GM12865 (cell line): ENCODE results near the gene TIPARP.

ENCODE experiments used
- DNase-seq: peaks from one replicate; pipeline ENCODE4 v3.0.0; 2010; ENCODE audit warnings: low read depth
- H3K4me3 ChIP-seq: 2 replicates; pipeline ENCODE4 v1.5.1; 2011; ENCODE audit warnings: mild to moderate bottlenecking, low read depth, low read length, control low read depth
- CTCF ChIP-seq: IDR thresholded peaks from 2 replicates; pipeline ENCODE4 v1.5.1; 2011; ENCODE audit warnings: low read length, control low read depth, low read depth, inconsistent platforms; ENCODE audit not compliant: insufficient read depth; ENCODE audit errors: missing control alignments

The TIPARP gene

GRCh38 chr3:156630773-156631093, 43.7 kb upstream of the TIPARP start:
- no peak overlapping the region for H3K4me3 ChIP-seq
- no peak for TF ChIP-seq CTCF
- no peak for DNase-seq

GRCh38 chr3:156631323-156631722, 43.1 kb upstream of the TIPARP start:
- H3K4me3 ChIP-seq: no peak overlapping the region
- no peak for TF ChIP-seq CTCF
- DNase-seq: no peak

- no peak for TF ChIP-seq CTCF
- H3K4me3 ChIP-seq: no peak overlapping the region
- no peak for DNase-seq
Observed at GRCh38 chr3:156632601-156633000, 41.8 kb upstream of the TIPARP start.

GRCh38 chr3:156633335-156633734, 41.1 kb upstream of the TIPARP start:
- H3K4me3 ChIP-seq: no peak overlapping the region
- DNase-seq: no peak
- no peak for TF ChIP-seq CTCF

- DNase-seq: no peak
- no peak overlapping the region for H3K4me3 ChIP-seq
- no peak for TF ChIP-seq CTCF
Observed at GRCh38 chr3:156635034-156635433, 39.4 kb upstream of the TIPARP start.

- DNase-seq: no peak
- no peak overlapping the region for H3K4me3 ChIP-seq
- no peak for TF ChIP-seq CTCF
Observed at GRCh38 chr3:156635973-156636372, 38.4 kb upstream of the TIPARP start.

- DNase-seq: no peak
- no peak for TF ChIP-seq CTCF
- no peak overlapping the region for H3K4me3 ChIP-seq
Observed at GRCh38 chr3:156637480-156638022, 36.8 kb upstream of the TIPARP start.
